ENCODE results near the gene BMPR2.
A peak's percentile ranks its signal among the peaks of the same experiment; 100 is the strongest.
"Not testable (repeated sequence)": the region's sequence is repeated elsewhere in the genome, so short reads cannot be mapped to it uniquely, and the experiment has no call there.

Gene BMPR2

DNA sequence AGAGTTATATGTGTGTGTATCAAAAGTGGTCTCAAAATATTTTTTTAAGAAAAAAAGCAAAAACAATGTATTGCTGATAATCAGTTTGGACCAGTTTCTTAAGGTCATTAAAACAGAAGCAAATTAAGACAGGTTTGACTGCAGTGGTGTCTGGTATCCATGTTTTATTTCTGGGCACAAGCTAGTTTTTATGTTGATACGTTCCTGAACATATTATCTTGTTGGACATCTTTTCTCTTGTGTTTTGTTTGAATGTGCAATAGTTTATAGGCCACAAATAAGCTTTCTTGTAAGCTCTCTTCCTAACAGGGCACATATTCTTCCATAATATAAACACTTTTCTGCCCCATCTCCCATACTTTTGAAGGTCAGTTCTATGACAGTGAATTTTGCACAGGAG is 184.1 kb downstream of the BMPR2 start:
- no peaks in the 10 kb centered on the region for H3K4me1 ChIP-seq (ENCODE audit: control insufficient read depth, insufficient read depth, low read length)
- H3K27me3 ChIP-seq (ENCODE audit: control insufficient read depth, insufficient read depth, low read length) = no peaks in the 10 kb centered on the region
- H3K9ac ChIP-seq (ENCODE audit: low read length) = no peak overlapping the region
- peaks cover 12% of the 10 kb centered on the region for H3K36me3 ChIP-seq (ENCODE audit: control insufficient read depth, insufficient read depth, low read length)
- no peak overlapping the region for H3K27ac ChIP-seq (ENCODE audit: low read depth, low read length)
- no peak overlapping the region for H3K4me3 ChIP-seq (ENCODE audit: low read length)

DNA sequence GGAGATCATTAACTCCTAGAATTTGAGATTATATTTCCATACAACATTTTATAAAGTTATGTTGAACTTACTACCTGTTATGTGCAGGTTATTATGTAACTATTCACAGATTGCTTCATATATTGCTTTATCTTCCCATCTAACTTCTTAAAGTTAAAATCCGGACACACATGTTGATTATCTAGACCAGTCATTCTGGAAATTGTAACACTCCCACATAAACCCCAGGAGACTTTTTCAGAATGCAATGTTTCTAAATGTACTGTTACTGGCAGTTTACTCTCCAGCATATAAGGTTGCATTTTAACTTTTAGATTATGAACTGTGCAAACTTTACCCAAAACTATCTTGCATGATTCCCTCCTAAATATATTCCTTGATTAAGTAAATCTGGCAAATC is 188.1 kb downstream of the BMPR2 start:
- Histone ChIP-seq H3K36me3 (ENCODE audit: control insufficient read depth, insufficient read depth, low read length) (no peaks in the 10 kb centered on the region), H3K4me3 (ENCODE audit: low read length) (no peak overlapping the region), H3K27ac (ENCODE audit: low read depth, low read length) (no peak overlapping the region), H3K4me1 (ENCODE audit: control insufficient read depth, insufficient read depth, low read length) (no peaks in the 10 kb centered on the region), H3K27me3 (ENCODE audit: control insufficient read depth, insufficient read depth, low read length) (no peaks in the 10 kb centered on the region), H3K9ac (ENCODE audit: low read length) (no peak overlapping the region)

DNA sequence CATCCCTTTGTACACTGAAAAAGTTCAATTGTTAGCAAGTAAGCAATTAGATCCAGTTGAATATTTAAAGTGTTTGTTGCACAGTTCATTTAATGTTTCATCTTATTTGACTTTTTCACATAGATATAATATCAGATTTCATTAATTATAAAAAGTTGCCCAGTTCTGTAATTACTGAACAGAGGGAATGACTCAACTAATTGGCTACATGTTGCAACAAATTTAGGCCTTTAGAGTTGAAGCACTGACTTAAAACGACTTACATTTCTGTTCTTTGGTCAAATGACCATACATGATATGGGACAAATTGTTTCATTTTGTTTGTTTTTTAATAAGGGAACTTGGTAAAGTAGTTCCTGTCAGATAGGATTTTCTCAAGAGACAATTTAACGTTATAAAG is 190.2 kb downstream of the BMPR2 start:
- Histone ChIP-seq H3K4me1 (ENCODE audit: control insufficient read depth, insufficient read depth, low read length) (no peaks in the 10 kb centered on the region), H3K27ac (ENCODE audit: low read depth, low read length) (no peak overlapping the region), H3K27me3 (ENCODE audit: control insufficient read depth, insufficient read depth, low read length) (no peaks in the 10 kb centered on the region), H3K36me3 (ENCODE audit: control insufficient read depth, insufficient read depth, low read length) (no peaks in the 10 kb centered on the region), H3K9ac (ENCODE audit: low read length) (no peak overlapping the region), H3K4me3 (ENCODE audit: low read length) (no peak overlapping the region)

DNA sequence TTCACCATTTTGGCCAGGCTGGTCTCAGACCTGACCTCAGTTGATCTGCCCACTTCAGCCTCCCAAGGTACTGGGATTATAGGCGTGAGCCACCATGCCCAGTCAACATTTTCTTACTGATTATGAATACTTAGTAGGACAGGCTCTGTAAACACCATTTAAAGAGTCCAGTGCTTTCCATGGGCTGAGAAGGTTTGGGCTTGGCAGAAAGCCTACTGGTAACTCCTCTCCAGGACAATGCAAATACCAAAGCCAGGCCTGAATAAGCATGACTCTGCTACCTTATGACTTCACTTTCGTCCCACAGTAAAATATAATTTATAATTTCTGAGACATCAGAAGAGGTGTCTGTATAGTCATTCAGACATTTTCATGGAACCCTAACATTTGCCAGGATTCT is 198.4 kb downstream of the BMPR2 start:
- Histone ChIP-seq H3K27me3 (ENCODE audit: control insufficient read depth, insufficient read depth, low read length) (no peaks in the 10 kb centered on the region), H3K36me3 (ENCODE audit: control insufficient read depth, insufficient read depth, low read length) (no peaks in the 10 kb centered on the region), H3K4me1 (ENCODE audit: control insufficient read depth, insufficient read depth, low read length) (no peaks in the 10 kb centered on the region), H3K27ac (ENCODE audit: low read depth, low read length) (no peak overlapping the region), H3K4me3 (ENCODE audit: low read length) (no peak overlapping the region), H3K9ac (ENCODE audit: low read length) (no peak overlapping the region)

DNA sequence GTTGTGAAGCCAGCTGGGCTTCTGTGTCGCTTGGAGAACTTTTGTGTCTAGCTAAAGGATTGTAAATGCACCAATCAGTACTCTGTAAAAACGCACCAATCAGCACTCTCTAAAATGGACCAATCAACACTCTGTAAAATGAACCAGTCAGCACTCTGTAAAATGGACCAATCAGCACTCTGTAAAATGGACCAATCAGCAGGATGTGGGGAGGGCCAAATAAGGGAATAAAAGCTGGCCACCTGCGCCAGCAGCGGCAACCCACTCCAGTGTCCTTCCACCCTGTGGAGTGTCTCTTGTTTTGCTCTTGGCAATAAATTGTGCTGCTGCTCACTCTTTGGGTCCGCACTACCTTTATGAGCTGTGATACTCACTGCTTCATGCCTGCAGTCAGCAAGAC is 199.1 kb downstream of the BMPR2 start:
- H3K4me3 ChIP-seq (ENCODE audit: low read length); H3K36me3 ChIP-seq (ENCODE audit: control insufficient read depth, insufficient read depth, low read length); H3K27me3 ChIP-seq (ENCODE audit: control insufficient read depth, insufficient read depth, low read length); H3K9ac ChIP-seq (ENCODE audit: low read length); H3K27ac ChIP-seq (ENCODE audit: low read depth, low read length); H3K4me1 ChIP-seq (ENCODE audit: control insufficient read depth, insufficient read depth, low read length): not testable (repeated sequence)

DNA sequence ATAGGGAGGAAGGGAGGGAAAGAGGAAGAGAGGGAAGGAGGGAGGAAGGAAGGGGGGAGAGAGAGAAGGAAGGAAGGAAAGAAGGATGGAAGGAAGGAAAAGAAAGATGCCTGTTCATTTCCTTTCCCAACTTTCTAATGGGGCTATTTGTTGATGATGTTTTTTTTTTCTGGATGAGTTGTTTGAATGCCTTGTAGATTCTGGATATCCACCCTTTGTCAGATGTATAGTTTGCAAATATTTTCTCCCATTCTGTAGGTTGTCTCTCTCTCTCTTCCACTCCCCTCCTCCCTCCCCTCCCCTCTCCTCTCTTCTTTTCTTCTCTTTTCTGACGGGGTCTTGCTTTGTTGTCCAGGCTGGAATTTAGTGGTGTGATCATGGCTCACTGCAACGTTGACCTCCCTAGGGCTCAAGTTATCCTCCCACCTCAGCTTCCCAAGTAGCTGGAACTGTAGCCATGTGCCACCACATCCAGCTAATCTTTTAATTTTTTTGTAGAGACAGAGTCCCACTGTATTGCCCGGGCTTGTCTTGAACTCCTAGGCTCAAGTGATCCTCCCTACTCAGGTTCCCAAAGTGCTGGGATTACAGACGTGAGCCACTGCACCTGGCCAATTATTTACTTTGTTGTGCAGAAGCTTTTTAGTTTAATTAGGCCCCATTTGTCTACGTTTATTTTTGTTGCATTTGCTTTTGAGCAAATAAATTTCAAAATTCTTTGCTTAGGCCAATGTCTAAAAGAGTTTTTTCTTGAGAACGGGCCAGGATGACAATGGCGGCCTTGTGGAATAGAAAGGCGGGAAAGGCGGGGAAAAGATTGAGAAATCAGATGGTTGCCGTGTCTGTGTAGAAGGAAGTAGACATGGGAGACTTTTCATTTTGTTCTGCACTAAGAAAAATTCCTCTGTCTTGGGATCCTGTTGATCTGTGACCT is 201.4 kb downstream of the BMPR2 start:
- no peak overlapping the region for H3K4me3 ChIP-seq (ENCODE audit: low read length)
- no peaks in the 10 kb centered on the region for H3K36me3 ChIP-seq (ENCODE audit: control insufficient read depth, insufficient read depth, low read length)
- H3K4me1 ChIP-seq (ENCODE audit: control insufficient read depth, insufficient read depth, low read length) = no peaks in the 10 kb centered on the region
- no peak overlapping the region for H3K27ac ChIP-seq (ENCODE audit: low read depth, low read length)
- H3K27me3 ChIP-seq (ENCODE audit: control insufficient read depth, insufficient read depth, low read length) = no peaks in the 10 kb centered on the region
- H3K9ac ChIP-seq (ENCODE audit: low read length) = no peak overlapping the region

DNA sequence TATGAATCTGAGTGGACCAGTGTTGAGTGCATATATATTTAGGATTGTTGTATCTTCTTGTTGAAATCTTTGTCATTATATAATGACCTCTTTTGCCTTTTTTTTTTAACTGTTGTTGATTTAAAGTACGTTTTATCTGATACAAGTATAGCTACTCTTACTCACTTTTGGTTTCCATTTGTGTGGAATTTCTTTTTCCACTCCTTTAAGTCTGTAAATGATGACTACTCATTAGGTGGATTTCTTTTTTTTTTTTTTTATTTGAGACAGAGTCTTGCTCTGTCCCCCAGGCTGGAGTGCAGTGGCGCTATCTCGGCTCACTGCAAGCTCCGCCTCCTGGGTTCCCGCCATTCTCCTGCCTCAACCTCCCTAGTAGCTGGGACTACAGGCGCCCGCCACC is 206.7 kb downstream of the BMPR2 start:
- H3K4me1 ChIP-seq (ENCODE audit: control insufficient read depth, insufficient read depth, low read length); H3K4me3 ChIP-seq (ENCODE audit: low read length); H3K27me3 ChIP-seq (ENCODE audit: control insufficient read depth, insufficient read depth, low read length); H3K27ac ChIP-seq (ENCODE audit: low read depth, low read length); H3K9ac ChIP-seq (ENCODE audit: low read length); H3K36me3 ChIP-seq (ENCODE audit: control insufficient read depth, insufficient read depth, low read length): not testable (repeated sequence)

DNA sequence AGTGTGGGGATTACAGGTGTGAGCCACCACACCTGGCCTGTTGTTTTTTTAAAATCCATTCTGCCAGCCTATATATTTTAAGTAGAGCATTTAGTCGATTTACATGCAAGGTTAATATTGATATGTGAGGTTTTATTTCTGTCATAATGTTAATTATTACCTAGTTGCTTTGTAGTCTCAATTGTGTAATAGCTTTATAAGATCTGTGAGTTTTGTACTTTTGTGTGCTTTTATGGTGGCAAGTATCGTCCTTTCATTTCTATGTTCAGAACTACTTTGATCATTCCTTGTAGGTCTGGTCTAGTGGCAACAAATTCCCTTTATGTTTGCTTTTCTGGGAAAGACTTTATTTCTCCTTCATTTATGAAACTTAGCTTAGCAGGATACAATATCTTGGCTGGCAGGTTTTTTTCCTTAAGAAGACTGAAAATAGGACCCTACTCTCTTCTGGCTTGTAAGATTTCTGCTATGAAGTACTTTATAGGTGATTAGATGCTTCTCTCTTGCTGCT is 207.6 kb downstream of the BMPR2 start:
- H3K36me3 ChIP-seq (ENCODE audit: control insufficient read depth, insufficient read depth, low read length) = no peaks in the 10 kb centered on the region
- no peak overlapping the region for H3K4me3 ChIP-seq (ENCODE audit: low read length)
- H3K27ac ChIP-seq (ENCODE audit: low read depth, low read length) = no peak overlapping the region
- no peak overlapping the region for H3K9ac ChIP-seq (ENCODE audit: low read length)
- H3K27me3 ChIP-seq (ENCODE audit: control insufficient read depth, insufficient read depth, low read length) = no peaks in the 10 kb centered on the region
- H3K4me1 ChIP-seq (ENCODE audit: control insufficient read depth, insufficient read depth, low read length) = no peaks in the 10 kb centered on the region

DNA sequence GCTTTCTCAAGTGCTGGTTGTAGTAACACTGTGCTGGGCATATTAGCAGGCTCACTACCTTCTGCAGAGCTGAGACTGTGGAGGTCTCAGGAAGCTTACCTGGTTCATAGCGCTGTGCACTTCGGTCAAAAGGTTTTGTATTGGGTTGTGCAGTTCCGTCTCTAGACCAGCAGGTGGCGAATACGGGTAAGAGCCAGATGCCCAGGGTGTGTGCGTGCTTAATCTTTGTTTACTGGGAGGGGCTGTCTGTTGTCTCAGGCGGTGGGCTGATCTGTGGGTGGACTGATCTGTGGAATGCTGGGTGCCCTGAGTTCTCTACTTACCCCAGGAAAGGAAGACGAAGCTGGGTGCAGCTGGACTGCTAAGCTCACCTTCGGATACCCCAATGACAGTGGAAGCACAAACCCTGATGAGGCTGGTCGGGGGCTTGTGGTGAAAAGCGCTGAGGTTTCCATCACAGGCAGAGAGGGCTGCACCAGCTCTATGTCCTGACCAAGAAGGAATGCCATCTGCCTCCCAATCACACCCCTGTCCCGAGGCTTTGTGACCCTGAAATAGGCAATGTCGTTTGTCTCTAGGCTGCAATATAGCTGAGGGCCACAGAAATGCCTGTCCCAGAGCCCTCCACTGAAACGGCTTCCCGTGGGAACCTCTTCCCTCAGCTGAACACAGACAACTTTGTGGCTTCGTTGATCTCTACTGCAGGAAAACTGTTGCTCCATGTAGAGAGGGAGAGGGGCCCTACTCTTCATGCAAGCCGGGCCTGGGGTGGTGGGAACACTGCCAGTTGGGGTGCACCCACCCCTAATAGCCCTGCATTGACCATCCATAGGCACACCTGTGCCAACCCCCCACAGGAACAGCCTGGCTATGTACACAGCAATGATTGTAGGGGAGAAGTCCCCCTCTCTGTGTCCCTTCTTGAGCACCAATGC is 212.8 kb downstream of the BMPR2 start:
- H3K9ac ChIP-seq (ENCODE audit: low read length) = no peak overlapping the region
- no peak overlapping the region for H3K27ac ChIP-seq (ENCODE audit: low read depth, low read length)
- no peaks in the 10 kb centered on the region for H3K27me3 ChIP-seq (ENCODE audit: control insufficient read depth, insufficient read depth, low read length)
- H3K4me3 ChIP-seq (ENCODE audit: low read length) = peak overlapping the region; percentile 31
- H3K36me3 ChIP-seq (ENCODE audit: control insufficient read depth, insufficient read depth, low read length) = no peaks in the 10 kb centered on the region
- no peaks in the 10 kb centered on the region for H3K4me1 ChIP-seq (ENCODE audit: control insufficient read depth, insufficient read depth, low read length)

DNA sequence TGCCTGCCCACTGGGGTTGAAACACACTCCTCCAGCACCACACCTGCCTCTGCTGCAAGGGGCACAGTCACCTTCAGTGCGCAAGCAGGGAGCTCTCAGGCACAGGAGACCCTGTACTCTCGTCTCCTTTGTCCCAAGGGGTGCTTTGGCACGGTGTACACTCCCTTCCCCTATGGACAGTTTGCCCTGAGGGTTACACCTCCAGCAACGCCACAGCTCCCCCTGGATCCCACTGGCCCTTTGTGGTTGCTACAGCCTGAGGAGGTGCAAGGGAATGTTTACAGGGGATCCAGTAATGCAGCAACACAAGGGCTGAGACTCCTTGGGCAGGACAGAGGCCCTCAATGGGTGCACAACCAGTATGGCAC is 213.4 kb downstream of the BMPR2 start:
- H3K4me3 ChIP-seq (ENCODE audit: low read length) = no peak overlapping the region
- no peaks in the 10 kb centered on the region for H3K36me3 ChIP-seq (ENCODE audit: control insufficient read depth, insufficient read depth, low read length)
- H3K27ac ChIP-seq (ENCODE audit: low read depth, low read length) = no peak overlapping the region
- no peak overlapping the region for H3K9ac ChIP-seq (ENCODE audit: low read length)
- H3K27me3 ChIP-seq (ENCODE audit: control insufficient read depth, insufficient read depth, low read length) = no peaks in the 10 kb centered on the region
- no peaks in the 10 kb centered on the region for H3K4me1 ChIP-seq (ENCODE audit: control insufficient read depth, insufficient read depth, low read length)

DNA sequence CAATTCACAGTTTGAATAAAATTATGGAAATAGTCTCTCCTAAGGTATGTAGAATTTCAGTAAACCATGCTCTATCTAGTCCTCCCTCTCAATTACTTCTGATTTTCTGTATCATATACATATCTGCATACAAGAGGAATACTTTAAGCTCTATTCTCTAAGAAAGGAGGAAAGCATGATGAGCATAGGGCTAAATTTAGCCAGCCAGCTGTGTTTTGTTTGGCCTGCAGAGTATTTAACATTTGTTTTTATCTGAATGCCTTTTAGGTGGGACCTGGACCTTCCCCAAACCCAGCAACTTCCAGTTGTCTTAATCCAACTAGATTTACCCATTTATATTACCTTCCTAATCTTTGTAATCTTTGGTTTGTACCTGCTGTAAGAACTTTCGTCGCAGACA is 216.4 kb downstream of the BMPR2 start:
- H3K27ac ChIP-seq (ENCODE audit: low read depth, low read length) = no peak overlapping the region

DNA sequence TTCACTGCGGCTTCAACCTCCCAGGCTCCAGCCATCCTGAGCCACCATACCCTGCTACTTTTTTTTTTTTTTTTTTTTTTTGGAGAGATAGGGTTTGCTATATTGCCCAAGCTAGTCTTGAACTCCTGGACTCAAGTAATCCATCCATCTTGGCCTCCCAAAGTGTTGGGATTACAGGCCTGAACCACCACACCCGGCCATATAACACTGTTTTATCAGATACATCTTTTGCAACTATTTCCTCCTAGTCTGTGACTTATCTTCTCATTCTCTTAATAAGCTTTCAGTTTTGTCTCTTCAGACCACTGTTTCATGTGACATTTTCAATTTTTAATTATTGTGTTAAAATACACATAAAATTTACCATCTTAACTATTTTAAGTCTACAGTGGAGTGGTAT is 223.0 kb downstream of the BMPR2 start:
- no peaks in the 10 kb centered on the region for H3K4me1 ChIP-seq (ENCODE audit: control insufficient read depth, insufficient read depth, low read length)
- H3K27ac ChIP-seq (ENCODE audit: low read depth, low read length) = no peak overlapping the region

More for the DNA sequence above, 216.4 kb downstream of the BMPR2 start:
- Histone ChIP-seq H3K9ac (ENCODE audit: low read length) (no peak overlapping the region), H3K27me3 (ENCODE audit: control insufficient read depth, insufficient read depth, low read length) (no peaks in the 10 kb centered on the region), H3K4me3 (ENCODE audit: low read length) (no peak overlapping the region), H3K36me3 (ENCODE audit: control insufficient read depth, insufficient read depth, low read length) (no peaks in the 10 kb centered on the region), H3K4me1 (ENCODE audit: control insufficient read depth, insufficient read depth, low read length) (no peaks in the 10 kb centered on the region)

More for the DNA sequence above, 223.0 kb downstream of the BMPR2 start:
- H3K27me3 ChIP-seq (ENCODE audit: control insufficient read depth, insufficient read depth, low read length) = no peaks in the 10 kb centered on the region
- no peak overlapping the region for H3K4me3 ChIP-seq (ENCODE audit: low read length)
- no peaks in the 10 kb centered on the region for H3K36me3 ChIP-seq (ENCODE audit: control insufficient read depth, insufficient read depth, low read length)
- no peak overlapping the region for H3K9ac ChIP-seq (ENCODE audit: low read length)
